SK-N-MC (cell line): ENCODE data around the gene ENO3.
"Not testable (repeated sequence)": the region's sequence is repeated elsewhere in the genome, so short reads cannot be mapped to it uniquely, and the experiment has no call there.

Source experiments
- DNase-seq: peaks from one replicate; pipeline ENCODE4 v3.0.0-alpha.2; 2011; ENCODE audit warnings: low read depth, low spot score
- H3K27ac ChIP-seq: fragments of 200-600 bp; sonication (generic); 2 replicates; pipeline ENCODE4 v1.5.1; 2016; ENCODE audit warnings: mixed run types
- H3K36me3 ChIP-seq: fragments of 200-600 bp; sonication (generic); 2 replicates; pipeline ENCODE4 v1.6.1; 2017; ENCODE audit warnings: antibody characterized with exemption, low read length, mixed read lengths; ENCODE audit not compliant: insufficient read depth
- H3K4me3 ChIP-seq: fragments of 200-600 bp; sonication (generic); 2 replicates; pipeline ENCODE4 v1.5.1; 2016
- H3K9ac ChIP-seq: fragments of 200-600 bp; sonication (generic); 2 replicates; pipeline ENCODE4 v1.8.0; 2017; ENCODE audit warnings: mixed run types, mixed read lengths; ENCODE audit not compliant: insufficient read length
- H3K9me3 ChIP-seq: fragments of 200-600 bp; sonication (generic); 2 replicates; pipeline ENCODE4 v1.6.1; 2017; ENCODE audit warnings: low read depth, mild to moderate bottlenecking, antibody characterized with exemption, low read length, moderate library complexity, mixed read lengths
- EZH2 ChIP-seq: fragments of 200-600 bp; sonication (generic); IDR thresholded peaks from one replicate; pipeline ENCODE4 v1.6.1; 2017; ENCODE audit warnings: antibody characterized with exemption
- FOXP2 ChIP-seq: optimal IDR thresholded peaks from 2 replicates; pipeline ENCODE3; 2011; ENCODE audit warnings: mild to moderate bottlenecking, moderate library complexity; ENCODE audit not compliant: insufficient read depth; ENCODE audit errors: extremely low read length, control extremely low read depth
- POLR2AphosphoS5 ChIP-seq: IDR thresholded peaks from 2 replicates; pipeline ENCODE4 v1.6.1; 2012; ENCODE audit warnings: mild to moderate bottlenecking, low read depth, low read length, borderline replicate concordance

Gene ENO3

DNA sequence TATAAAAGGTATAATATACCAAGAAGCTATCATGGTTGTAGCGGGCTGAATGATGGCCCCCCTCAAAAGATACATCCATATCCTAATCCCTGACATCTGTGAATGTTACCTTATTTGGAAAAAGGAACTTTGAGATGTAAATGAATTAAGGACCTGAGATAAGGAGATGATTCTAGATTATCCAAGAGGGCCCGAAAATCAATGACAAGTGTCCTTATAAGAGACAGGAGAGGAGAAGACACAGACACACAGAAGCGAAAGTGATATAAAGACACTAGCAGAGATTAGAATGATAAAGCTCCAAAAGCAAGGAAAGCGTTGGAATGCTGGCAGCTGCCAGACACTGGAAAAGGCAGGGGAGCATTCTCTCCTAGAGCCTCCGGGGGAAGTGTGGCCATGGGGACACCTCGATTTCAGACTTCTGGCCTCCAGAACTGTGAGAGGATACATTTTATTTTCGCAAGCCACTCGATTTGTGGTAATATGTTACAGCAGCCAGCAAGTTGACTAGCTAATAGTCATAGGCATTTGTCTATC is 31.3 kb upstream of the ENO3 start:
- Histone ChIP-seq H3K9ac (no peak overlapping the region), H3K27ac (no peak overlapping the region), H3K9me3 (no peaks in the 10 kb centered on the region), H3K4me3 (no peak overlapping the region), H3K36me3 (no peaks in the 10 kb centered on the region)
- DNase-seq: no peak
- no peak for TF ChIP-seq FOXP2
- no peak for TF ChIP-seq POLR2AphosphoS5
- no peak for TF ChIP-seq EZH2

DNA sequence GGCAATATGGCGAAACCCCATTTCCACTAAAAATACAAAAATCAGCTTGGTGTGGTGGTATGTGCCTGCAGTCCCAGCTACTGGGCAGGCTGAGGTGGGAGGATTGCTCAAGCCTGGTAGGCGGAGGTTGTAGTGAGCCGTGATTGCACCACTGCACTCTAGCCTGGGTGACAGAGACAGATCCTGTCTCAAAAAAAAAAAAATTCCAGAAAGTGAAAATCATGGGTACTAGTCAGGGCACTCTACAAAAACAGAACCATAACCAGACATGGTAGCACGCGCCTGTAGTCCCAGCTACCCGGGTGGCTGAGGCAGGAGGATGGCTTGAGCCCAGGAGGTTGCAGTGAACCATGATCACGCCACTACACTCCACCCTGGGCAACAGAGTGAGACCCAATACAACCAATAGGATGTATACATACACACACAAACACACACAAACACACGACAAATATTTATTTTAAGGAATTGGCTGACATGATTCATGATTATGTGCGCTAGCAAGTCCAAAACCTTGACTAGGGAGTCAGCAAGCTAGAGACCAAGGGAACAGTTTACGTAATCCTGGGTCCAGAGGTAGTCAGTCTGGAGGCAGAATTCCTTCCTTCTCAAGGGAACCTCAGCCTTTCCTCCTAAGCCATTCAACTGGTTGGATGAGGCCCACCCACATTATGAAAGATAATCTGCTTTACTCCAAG is 30.4 kb upstream of the ENO3 start:
- DNase-seq: no peak
- H3K27ac ChIP-seq: no peak overlapping the region
- no peaks in the 10 kb centered on the region for H3K36me3 ChIP-seq
- no peak overlapping the region for H3K4me3 ChIP-seq
- no peak overlapping the region for H3K9ac ChIP-seq
- H3K9me3 ChIP-seq: no peaks in the 10 kb centered on the region
- TF ChIP-seq FOXP2 (no peak), EZH2 (no peak), POLR2AphosphoS5 (no peak)

DNA sequence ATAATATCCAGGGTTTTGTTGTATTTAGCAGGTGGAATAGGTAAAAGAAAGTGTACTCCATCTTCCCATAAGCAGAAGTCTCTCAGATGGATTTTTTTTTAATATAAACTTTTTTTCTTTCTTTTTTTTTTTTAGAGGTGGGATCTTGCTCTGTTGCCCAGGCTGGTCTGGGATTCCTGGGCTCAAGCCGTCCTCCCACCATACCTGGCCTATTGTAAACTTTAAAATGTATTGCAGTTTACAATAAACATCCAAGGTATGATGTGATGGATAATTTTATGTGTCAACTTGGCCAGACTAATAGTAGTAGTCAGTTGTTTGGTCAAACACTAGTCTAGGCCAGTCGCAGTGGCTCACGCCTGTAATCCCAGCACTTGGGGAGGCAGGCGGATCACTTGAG is 29.6 kb upstream of the ENO3 start:
- DNase-seq: no peak
- H3K9me3 ChIP-seq: no peaks in the 10 kb centered on the region

DNA sequence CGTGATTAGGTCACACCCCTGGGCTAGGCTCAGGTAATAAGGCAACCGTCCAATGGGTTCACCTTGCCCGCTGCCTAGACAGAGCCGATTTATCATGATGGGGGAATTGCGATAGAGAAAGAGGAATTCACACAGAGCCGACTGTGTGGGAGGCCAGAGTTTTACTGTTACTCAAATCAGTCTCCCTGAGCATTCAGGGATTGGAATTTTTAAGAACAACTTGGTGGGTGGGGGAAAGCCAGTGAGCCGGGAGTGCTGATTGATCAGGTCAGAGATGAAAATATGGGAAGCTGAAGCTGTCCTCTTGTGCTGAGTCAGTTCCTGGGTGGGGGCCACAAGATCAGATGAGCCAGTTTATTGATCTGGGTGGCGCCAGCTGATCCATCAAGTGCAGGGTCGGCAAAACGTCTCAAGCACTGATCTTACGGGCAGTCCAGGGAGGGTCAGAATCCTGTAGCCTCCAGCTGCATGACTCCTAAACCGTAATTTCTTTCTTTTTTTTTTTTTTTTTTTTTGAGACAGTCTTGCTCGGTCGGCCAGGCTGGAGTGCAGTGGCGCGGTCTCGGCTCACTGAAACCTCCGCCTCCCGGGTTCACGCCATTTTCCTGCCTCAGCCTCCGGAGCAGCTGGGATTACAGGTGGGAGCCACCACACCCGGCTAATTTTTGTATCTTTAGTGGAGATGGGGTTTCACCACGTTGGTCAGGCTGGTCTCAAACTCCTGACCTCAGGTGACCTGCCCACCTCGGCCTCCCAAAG is 24.2 kb upstream of the ENO3 start:
- not testable (repeated sequence) for DNase-seq, H3K9ac ChIP-seq, H3K4me3 ChIP-seq, H3K36me3 ChIP-seq, H3K9me3 ChIP-seq, H3K27ac ChIP-seq

More for the DNA sequence above, 29.6 kb upstream of the ENO3 start:
- TF ChIP-seq POLR2AphosphoS5: no peak
- TF ChIP-seq FOXP2: no peak
- TF ChIP-seq EZH2: no peak
- Histone ChIP-seq H3K27ac (no peak overlapping the region), H3K4me3 (no peak overlapping the region), H3K36me3 (no peaks in the 10 kb centered on the region), H3K9ac (no peak overlapping the region)

DNA sequence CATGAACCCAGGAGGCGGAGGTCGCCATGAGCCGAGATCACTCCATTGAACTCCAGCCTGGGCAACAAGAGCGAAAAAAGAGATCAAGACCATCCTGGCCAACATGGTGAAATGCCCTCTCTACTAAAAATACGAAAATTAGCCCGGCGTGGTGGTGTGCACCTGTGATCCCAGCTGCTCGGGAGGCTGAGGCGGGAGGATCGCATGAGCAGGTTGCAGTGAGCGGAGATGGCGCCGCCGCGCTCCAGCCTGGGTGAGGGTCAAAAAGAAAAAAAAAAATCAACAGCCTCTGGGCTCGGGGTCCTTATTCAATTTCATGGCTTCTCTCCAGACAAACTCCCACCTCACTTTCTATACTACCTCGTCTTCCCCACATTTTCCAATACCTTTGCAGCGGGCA is 22.0 kb upstream of the ENO3 start:
- H3K4me3 ChIP-seq: no peak overlapping the region
- DNase-seq: no peak
- no peak overlapping the region for H3K9ac ChIP-seq
- no peaks in the 10 kb centered on the region for H3K9me3 ChIP-seq
- no peak overlapping the region for H3K27ac ChIP-seq
- no peaks in the 10 kb centered on the region for H3K36me3 ChIP-seq
- no peak for TF ChIP-seq POLR2AphosphoS5
- TF ChIP-seq EZH2: no peak
- no peak for TF ChIP-seq FOXP2

DNA sequence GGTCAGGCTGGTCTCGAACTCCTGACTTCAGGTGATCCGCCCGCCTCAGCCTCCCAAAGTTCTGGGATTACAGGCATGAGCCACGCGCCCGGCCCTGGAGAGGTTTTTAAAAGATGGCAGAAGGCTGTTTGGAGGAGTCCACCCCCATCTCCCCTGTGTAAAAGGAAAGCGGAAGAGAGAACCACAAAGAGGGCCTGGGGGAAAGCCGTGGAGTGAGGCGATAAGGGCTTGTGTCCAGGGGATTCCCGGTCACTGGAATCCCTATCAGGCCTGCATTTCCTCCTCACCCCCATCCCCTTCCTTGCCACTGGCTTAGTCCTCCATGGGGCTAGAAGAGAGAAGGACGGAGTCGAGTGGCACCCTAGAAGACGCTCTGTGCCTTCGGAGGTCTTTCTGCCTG is 19.0 kb upstream of the ENO3 start, which contains the start of gene GP1BA:
Gene GP1BA, plus strand, starts transcription at position 315 of the 400 bp plus-strand sequence. CDS start 328 bp downstream, outside the sequence.
- no peaks in the 10 kb centered on the region for H3K9me3 ChIP-seq

DNA sequence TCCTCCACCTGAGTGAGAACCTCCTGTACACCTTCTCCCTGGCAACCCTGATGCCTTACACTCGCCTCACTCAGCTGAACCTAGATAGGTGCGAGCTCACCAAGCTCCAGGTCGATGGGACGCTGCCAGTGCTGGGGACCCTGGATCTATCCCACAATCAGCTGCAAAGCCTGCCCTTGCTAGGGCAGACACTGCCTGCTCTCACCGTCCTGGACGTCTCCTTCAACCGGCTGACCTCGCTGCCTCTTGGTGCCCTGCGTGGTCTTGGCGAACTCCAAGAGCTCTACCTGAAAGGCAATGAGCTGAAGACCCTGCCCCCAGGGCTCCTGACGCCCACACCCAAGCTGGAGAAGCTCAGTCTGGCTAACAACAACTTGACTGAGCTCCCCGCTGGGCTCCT is 18.2 kb upstream of the ENO3 start:
- no peak for DNase-seq
- H3K36me3 ChIP-seq: peaks cover 12% of the 10 kb centered on the region; the same call in 1 of the 2 replicates
- no peaks in the 10 kb centered on the region for H3K9me3 ChIP-seq
- H3K4me3 ChIP-seq: no peak overlapping the region
- TF ChIP-seq EZH2: no peak
- no peak overlapping the region for H3K27ac ChIP-seq
- no peak overlapping the region for H3K9ac ChIP-seq

More for the DNA sequence above, 19.0 kb upstream of the ENO3 start, which contains the start of gene GP1BA:
- Histone ChIP-seq H3K4me3 (no peak within 1 kb of the TSS), H3K36me3 (peaks cover 5% of the 10 kb centered on the region; the same call in 1 of the 2 replicates), H3K27ac (no peak within 1 kb of the TSS), H3K9ac (no peak within 1 kb of the TSS)
- no peak for TF ChIP-seq EZH2
- no peak for TF ChIP-seq FOXP2
- TF ChIP-seq POLR2AphosphoS5: no peak
- DNase-seq: no peak

DNA sequence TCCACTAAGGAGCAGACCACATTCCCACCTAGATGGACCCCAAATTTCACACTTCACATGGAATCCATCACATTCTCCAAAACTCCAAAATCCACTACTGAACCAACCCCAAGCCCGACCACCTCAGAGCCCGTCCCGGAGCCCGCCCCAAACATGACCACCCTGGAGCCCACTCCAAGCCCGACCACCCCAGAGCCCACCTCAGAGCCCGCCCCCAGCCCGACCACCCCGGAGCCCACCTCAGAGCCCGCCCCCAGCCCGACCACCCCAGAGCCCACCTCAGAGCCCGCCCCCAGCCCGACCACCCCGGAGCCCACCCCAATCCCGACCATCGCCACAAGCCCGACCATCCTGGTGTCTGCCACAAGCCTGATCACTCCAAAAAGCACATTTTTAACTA is 17.3 kb upstream of the ENO3 start:
- Histone ChIP-seq H3K36me3 (peaks cover 20% of the 10 kb centered on the region; the same call in 1 of the 2 replicates), H3K4me3 (no peak overlapping the region), H3K27ac (no peak overlapping the region), H3K9me3 (no peaks in the 10 kb centered on the region), H3K9ac (no peak overlapping the region)
- TF ChIP-seq EZH2 (no peak), POLR2AphosphoS5 (no peak), FOXP2 (no peak)
- DNase-seq: no peak
